Measurements from ENCODE around the gene OR56A4. TPM values are rescaled to one million over a fixed set of nuclear protein-coding genes. Genes with fewer than 3 reads are reported as not detected.

Gene OR56A4
- total RNA-seq, 1 experiment from 2014 or later, result not detected

DNA sequence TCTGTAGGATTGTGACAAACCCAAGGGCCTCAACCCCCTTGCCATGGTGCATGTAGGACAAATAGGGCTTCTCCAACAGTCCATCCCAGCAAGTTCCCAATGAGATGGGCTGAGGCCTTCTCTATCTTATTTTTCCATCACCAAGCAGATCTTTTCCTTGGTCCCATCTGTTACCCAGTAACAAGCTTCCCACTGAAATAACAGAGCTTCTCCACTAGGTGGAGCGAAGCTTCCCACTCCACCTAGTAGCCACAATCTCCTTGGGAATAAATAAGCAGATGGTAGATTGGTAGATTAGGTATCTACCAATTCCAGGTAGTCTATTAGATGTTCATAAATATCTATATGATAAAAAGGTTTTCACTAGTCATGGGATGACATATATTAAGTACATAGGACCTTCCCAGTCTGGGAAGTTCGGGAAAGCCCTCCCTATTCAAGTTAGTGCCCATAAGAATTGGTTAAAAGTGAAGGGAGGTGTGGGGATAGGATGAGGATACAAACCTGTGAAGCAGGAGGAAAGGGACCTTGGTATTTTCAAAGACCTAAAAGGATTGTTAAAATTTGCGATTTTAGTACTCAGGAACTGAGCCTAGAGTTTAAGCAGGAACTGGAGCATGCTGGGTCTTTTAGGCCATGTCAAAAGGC, 14.0 kb downstream of the OR56A4 start:
- TF ChIP-seq EZH2 (IDR thresholded peaks at IDR 0.05; ENCODE audit: low read depth), result no peak
- TF ChIP-seq, protein P1, sequence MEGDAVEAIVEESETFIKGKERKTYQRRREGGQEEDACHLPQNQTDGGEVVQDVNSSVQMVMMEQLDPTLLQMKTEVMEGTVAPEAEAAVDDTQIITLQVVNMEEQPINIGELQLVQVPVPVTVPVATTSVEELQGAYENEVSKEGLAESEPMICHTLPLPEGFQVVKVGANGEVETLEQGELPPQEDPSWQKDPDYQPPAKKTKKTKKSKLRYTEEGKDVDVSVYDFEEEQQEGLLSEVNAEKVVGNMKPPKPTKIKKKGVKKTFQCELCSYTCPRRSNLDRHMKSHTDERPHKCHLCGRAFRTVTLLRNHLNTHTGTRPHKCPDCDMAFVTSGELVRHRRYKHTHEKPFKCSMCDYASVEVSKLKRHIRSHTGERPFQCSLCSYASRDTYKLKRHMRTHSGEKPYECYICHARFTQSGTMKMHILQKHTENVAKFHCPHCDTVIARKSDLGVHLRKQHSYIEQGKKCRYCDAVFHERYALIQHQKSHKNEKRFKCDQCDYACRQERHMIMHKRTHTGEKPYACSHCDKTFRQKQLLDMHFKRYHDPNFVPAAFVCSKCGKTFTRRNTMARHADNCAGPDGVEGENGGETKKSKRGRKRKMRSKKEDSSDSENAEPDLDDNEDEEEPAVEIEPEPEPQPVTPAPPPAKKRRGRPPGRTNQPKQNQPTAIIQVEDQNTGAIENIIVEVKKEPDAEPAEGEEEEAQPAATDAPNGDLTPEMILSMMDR (conservative IDR thresholded peaks at IDR 0.05), result peak; percentile 60
- H3K4me3 ChIP-seq, result no peak overlapping the region
- H3K4me1 ChIP-seq (replicated peaks; ENCODE audit: insufficient read depth), result no peaks in the 10 kb centered on the region
- ChIA-PET CTCF (no interaction called here), POLR2A (ENCODE audit: unreplicated experiment) (no interaction called here)
- H3K79me2 ChIP-seq (ENCODE audit: low read depth), result no peaks in the 10 kb centered on the region
- no peaks in the 10 kb centered on the region for H3K36me3 ChIP-seq (ENCODE audit: low read depth)
- no peaks in the 10 kb centered on the region for H3K27me3 ChIP-seq (ENCODE audit: insufficient read depth, low read depth)
- BruUV-seq (replicated peaks), result no TSS peak
- intact Hi-C loops (cut with micrococcal nuclease; ENCODE audit: unreplicated experiment), result no loop called here
- H3K9me2 ChIP-seq (ENCODE audit: insufficient read depth), result no peaks in the 10 kb centered on the region
- no peak overlapping the region for H2AFZ ChIP-seq
- H3F3A ChIP-seq (ENCODE audit: insufficient read depth, low read depth), result no peaks in the 10 kb centered on the region
- H3K4me2 ChIP-seq, result no peak overlapping the region
- no peaks in the 10 kb centered on the region for H3K9me3 ChIP-seq (ENCODE audit: insufficient read depth, low read depth)
- no peaks in the 10 kb centered on the region for H4K20me1 ChIP-seq (ENCODE audit: insufficient read depth)
- H3K27ac ChIP-seq, result no peak overlapping the region
- no peak for DNase-seq

DNA sequence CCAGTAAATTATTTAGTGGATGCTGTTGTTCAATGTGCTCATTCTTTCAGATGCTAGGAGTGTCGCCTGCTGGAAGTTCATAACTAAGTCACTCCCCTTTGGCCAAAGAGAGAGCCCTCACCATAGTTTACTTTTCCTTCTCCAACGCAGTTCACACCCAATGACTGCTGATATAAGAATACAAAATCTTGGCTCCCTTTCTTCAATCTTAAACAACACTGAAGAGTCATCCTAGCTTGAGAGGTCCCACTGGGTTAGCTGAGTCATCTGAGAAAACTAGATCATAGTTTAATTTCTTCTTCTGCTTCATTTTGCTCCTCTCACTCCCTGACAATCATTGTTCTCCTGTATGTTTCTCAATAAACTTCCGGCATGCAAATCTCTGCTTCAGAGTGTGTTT, 14.6 kb downstream of the OR56A4 start:
- Histone ChIP-seq H3K4me2 (no peak overlapping the region), H3K79me2 (ENCODE audit: low read depth) (no peaks in the 10 kb centered on the region), H3K27me3 (ENCODE audit: insufficient read depth, low read depth) (no peaks in the 10 kb centered on the region), H3K27ac (no peak overlapping the region), H3K36me3 (ENCODE audit: low read depth) (no peaks in the 10 kb centered on the region), H3F3A (ENCODE audit: insufficient read depth, low read depth) (no peaks in the 10 kb centered on the region), H3K9me2 (ENCODE audit: insufficient read depth) (no peaks in the 10 kb centered on the region), H4K20me1 (ENCODE audit: insufficient read depth) (no peaks in the 10 kb centered on the region), H2AFZ (no peak overlapping the region), H3K4me1 (replicated peaks; ENCODE audit: insufficient read depth) (no peaks in the 10 kb centered on the region), H3K4me3 (no peak overlapping the region), H3K9me3 (ENCODE audit: insufficient read depth, low read depth) (no peaks in the 10 kb centered on the region)
- POLR2A ChIA-PET (ENCODE audit: unreplicated experiment), result no interaction called here
- intact Hi-C loops (cut with micrococcal nuclease; ENCODE audit: unreplicated experiment), result no loop called here
- no peak for DNase-seq
- no peak for TF ChIP-seq EZH2 (IDR thresholded peaks at IDR 0.05; ENCODE audit: low read depth)
- TF ChIP-seq, protein P1 (conservative IDR thresholded peaks at IDR 0.05), result no peak
- CTCF ChIA-PET, result no interaction called here
- BruUV-seq (replicated peaks), result no TSS peak

DNA sequence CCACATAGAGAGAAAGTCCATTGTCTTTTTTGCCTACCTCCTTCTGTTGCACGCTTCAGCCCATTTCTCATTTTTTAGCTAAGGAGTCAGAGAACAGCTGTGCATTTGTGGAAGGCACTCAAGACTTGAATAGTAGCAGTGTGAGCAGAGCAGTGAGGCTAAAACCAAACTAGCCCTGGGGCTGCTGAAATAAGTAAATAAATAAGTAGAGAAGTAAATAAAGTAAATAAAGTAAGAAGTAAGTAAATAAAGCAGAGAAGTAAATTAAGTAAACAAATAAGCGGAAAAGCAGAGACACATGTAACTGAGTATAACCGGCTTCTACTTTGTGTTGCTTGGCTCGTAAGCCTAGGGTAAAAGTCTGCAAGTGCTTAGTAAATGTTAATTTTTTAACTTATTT, 17.5 kb downstream of the OR56A4 start:
- Histone ChIP-seq H3K9me3 (ENCODE audit: insufficient read depth, low read depth) (no peaks in the 10 kb centered on the region), H3F3A (ENCODE audit: insufficient read depth, low read depth) (no peaks in the 10 kb centered on the region), H4K20me1 (ENCODE audit: insufficient read depth) (no peaks in the 10 kb centered on the region), H2AFZ (no peak overlapping the region), H3K79me2 (ENCODE audit: low read depth) (no peaks in the 10 kb centered on the region), H3K4me1 (replicated peaks; ENCODE audit: insufficient read depth) (no peaks in the 10 kb centered on the region), H3K27me3 (ENCODE audit: insufficient read depth, low read depth) (no peaks in the 10 kb centered on the region), H3K27ac (no peak overlapping the region), H3K4me2 (no peak overlapping the region), H3K9me2 (ENCODE audit: insufficient read depth) (no peaks in the 10 kb centered on the region), H3K4me3 (no peak overlapping the region), H3K36me3 (ENCODE audit: low read depth) (no peaks in the 10 kb centered on the region)
- no TSS peak for BruUV-seq (replicated peaks)
- ChIA-PET POLR2A (ENCODE audit: unreplicated experiment) (no interaction called here), CTCF (no interaction called here)
- TF ChIP-seq, protein P1 (conservative IDR thresholded peaks at IDR 0.05), result no peak
- no peak for TF ChIP-seq EZH2 (IDR thresholded peaks at IDR 0.05; ENCODE audit: low read depth)
- no peak for DNase-seq
- intact Hi-C loops (cut with micrococcal nuclease; ENCODE audit: unreplicated experiment), result no loop called here

Measured in PC-9 (cell line).